CD4-positive, alpha-beta T cell treated with Interleukin-12 subunit alpha and Interleukin-12 subunit beta, for 1 hour (primary cell): ENCODE measurements around the gene FAM3D.

Experiments used
- DNase-seq: peaks from one replicate; pipeline ENCODE4 v3.0.0-alpha.2; 2020

Gene FAM3D

DNA sequence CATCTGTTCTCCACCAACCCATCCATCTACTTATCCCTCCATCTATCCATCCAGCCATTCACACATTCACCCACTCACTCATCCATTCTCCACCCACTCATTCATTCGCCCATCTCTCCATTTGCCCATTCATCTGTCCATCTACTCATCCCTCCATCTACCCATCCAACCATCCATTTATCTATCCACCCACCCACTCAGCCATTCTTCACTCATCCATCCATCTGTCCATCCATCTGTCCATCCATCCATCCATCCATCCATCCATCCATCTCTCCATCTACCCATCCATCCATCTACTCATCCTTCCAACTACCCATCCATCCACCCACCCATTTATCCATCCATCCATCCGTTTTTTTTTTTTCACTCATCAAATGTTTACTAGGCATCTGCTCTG lies 13.9 kb downstream of the FAM3D start:
- DNase-seq, result no peak

DNA sequence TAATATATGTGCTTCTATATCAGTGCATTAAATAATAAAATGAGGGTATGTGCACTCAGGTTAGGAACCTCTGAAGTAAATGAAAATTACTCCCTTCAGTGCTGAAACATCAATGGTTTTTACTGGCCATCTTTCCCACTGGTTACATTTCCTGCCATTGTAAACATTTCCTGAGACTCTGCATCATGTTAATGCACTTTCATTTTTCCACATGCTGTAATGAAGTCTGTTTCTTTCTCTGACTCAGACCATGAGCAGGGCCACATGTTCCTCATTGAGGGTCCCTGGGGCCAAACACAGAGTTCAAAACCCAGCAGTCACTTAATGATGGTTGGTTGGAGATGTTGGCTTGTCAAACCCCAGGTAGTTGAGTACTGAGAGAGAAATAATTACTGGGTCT lies 15.3 kb downstream of the FAM3D start:
- DNase-seq, result no peak

DNA sequence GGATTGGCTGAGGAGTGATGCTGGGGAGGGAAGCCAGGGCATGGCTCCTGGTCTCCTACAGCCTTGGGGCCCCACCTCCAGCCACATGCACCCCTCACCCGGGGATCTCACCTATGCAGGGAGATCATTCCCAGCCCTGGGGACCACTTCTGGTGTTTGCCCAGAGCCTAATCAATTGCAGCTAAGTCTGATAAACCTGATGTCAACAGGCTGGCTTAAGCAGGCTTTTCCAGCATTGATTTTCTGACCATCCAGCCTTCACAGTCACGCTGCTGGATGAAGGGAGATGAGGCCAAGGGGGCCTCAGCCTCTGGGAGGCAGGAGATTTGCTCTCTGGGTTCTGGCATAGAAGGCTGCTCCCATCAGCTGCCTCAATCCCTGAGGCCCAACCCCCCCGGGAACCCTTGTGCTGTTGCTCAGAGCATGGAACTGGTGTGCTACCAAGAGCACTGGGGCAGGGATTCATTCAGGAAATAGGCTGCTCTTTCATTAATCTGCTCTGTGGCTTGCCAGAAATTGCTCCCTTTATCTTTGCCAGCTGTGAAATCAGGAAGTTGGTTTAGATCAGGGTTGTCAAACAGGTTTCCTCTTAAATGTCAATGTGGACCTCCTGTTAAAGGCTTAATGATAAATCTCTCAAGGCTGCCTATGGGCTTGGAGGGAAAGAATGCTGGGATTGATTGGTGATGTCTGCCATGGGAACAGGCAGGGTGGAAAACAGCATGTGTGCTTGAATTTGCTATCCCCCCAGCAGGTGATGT lies 19.0 kb downstream of the FAM3D start:
- no peak for DNase-seq

DNA sequence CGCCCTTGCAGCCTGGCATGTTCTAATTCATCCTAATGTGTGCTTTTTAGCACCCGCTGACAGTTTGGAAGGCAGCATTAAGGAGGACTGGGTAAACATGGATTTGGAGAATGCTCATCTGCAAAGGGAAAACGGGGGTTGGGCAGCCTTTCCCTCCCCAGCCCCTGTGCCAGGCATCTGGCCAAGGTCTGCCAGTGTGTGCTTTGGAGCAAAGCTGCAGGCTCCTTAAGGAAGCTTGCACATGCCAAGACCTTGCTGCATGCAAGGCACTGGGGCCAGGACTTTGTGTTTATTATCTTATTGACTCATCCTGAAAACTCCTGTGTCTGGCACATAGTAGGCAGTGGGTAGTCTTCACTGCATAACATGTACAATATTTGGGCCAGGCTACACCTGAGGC lies 20.1 kb downstream of the FAM3D start:
- no peak for DNase-seq

DNA sequence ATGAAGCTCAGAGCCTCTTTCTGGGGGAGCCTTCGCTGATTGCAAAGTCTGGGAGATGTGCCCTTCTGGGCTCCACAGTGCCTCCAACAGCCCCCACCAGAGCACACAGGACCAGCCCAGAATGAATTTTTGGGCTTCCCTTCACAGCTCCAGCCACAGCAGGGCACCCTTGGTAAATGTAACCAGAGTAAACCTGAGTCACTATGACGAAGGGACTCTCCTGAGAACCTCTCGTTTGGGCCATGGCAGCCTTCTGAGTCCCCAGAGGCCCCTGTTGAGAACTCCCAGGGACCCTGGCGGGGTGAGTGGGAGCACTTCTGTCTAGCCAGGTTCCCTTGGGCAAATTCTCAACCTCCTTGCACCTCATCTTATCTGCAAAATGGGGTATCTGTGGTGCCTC lies 20.8 kb downstream of the FAM3D start:
- no peak for DNase-seq

DNA sequence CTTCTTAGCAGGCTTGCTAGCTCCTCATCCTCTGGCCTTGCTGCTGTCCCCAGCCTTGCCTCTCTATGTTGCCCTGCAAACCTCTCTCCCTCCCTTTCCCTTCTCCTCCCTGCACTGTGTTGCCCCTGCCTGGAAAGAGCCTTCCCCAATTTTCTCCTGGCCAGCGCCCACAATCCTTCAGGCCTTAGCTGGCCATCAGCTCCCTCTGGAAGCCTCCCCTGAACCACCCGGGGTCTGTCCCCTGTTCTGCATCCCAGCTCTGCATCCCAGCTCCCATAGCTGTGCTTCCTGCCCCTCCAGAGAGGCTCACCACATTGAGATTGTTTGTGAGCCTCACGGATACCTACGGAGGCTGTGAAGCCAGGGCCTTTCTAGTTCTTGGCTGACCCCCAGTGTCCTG lies 23.7 kb downstream of the FAM3D start:
- DNase-seq, result no peak

DNA sequence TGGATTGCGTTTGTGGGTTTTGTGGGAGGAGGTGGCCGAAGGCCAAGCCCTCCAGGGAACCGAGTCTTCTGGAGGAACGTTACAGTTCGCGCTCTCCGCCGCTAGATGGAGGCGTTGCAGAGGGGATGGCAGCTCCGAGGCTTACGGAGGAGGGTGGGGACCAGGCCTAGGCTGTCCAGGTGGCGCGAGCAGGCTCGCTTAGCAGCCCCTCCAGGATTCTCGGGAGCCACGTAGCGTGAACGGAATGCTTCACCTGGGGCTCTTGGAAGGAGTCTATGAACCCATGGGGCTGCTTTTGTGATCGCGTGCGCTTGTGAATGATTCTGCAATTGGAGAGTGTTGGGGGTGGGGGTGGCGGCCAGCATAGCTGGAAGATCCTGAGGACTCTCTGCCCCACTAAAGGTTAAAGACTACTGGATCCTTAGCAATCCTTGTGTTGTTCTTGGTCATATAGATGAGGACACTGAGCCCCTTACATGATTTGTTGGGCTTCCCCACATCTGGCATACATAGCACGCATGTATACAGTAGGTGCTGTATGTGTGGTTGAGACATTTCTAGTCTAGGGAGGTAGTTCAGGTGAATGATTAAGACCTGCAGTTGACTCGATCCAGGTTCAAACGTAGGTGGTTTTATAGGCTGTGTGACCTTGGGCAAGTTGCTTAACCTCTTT lies 25.7 kb downstream of the FAM3D start:
- peak; percentile 33 for DNase-seq

DNA sequence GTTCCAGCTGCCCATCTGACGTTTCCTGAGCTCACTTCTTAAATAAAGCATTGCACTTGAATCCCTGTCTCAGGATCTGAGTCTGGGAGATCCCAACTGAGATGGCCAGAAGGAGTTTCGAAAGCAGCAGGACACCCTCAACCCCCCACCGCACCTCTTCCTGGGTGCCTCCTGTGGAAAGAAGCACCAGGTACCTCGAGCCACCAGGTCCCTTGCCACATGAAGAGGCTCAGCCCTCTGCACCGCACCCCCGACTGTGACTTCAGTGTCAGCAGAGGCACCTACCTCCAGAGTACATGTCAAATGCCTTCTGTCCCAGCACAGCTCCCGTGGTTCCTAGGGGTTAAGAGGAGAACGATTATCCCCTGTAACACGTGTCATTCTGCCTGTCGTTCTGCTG lies 26.7 kb downstream of the FAM3D start:
- no peak for DNase-seq

DNA sequence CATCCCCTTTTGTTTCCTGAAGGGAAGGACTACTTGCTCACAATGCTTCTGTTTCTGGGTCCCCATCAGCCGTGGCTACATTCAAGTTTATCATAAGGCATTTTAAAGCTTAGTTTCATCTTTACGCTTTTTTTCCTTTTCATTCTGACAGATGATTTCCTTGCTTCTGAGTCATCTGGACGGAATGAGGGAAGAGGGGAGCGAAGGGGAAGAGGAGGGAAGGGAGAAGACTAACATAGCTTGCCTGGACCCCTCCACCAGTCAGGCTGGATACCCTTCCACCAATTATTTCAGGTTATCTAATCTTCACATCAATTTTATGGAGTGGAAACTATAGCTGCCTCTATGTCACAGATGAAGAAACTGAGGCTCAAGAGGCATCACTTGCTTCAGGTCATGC lies 27.6 kb downstream of the FAM3D start:
- no peak for DNase-seq

DNA sequence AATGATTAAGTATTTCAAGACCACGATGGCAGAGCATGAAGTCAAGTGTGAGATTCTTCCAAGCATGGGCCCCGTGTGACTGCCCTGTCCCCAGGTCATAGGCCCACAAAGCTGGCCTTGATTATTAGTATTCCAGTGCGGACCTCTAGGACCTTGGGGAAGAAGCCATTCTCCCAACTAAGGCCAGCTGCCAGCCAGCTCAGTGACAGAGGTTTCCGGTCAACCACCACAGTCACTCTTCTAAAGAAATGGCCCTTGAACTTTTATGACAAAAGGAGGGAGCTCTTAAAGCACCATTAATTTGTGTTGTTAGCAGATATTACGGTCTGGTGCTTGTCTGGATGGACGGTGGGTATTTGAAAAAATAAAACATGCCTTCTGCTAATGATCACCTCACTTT lies 28.0 kb downstream of the FAM3D start:
- no peak for DNase-seq

DNA sequence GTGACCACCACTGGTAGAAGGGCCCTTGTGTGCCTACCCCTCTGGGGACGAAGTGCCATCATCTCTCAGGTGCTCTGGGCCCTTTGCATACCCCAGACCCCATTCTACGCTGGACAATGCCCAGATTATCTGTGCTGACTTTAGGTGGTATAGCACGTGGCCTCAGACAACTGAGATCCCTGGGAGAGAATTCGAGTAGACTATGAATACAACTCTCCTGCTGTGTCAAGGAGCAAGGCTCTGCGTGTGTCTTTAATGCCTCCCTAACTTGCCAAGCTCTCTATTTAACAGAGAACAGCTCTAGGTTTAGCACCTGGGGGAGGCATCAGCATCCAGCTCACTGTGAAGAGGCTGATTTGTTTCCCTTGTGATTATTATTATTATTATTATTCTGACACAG lies 29.1 kb downstream of the FAM3D start:
- no peak for DNase-seq

DNA sequence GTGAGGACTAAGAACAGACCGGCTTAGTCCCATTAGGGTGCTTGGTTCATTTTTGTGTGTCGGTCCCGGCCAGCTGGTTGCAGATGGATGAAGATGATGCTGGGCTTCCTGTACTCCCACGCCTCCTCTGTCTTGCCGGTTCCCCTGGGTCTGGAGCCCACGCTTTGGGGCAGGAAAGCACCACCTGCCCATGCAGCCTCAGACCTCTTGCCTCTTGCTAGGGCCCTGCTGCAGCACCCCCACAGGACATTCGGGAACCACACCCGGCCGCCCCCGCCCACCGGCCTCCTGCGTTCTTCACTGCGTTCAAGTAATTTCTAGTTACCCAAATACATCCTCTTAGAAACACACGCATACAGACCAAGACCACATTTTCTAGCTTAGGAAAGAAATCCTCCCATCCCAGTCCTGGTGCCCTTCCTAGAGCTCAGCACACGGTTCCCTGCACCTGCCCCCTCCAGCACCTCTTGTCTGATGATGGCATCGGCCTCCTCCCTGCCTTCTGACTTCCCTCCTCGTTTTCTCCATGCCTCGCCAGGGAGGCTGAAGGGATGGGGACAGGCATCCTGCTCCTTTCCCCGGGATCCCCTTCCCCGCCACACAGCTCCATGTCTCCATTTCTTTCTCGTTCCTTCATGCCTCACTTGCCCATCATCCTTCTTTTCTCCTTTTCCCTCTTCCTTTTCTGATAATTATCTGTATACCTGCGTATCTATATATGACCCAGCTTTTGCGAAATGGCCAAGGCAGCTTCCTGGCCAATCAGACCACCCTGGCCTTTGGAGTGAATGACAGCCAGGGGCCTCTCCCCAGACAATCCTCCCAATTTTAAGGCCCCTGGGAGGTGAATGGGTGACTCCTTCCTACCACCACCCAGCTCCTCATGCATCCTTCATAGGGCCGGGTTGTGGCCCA lies 30.9 kb downstream of the FAM3D start:
- no peak for DNase-seq

DNA sequence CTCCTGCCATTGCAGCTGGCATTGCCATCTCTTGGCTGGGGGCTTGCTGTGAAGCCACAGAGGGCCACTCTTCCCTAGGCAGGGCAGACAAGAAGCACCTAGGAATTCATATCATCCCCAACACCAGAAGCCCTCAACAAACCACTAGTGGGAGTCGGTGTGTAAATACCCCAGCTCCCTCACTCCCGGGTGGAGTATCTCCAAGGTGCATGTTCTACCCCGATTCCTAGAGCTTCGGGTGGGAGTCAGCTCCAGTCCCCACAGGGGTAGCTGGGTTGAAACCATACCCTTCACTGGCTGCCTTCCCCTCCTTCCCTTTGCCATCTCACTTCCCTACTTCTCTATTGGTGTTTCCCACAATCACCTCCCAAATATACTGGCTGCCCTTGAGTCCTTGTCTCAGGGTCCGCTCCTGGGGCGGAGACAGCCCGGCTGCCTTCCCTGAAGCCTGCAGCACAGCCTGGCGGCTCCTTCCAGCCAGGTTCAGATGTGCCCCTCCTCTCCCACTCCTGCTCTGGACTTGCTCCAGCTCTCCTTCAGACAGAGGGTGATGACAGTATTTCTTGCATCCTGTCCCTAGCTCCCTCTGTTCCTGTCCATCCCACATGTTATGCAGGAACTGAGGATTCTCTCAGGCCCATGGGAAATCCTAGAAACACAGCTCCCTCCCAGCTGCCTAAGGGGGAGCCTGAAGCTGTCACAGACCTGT lies 33.3 kb downstream of the FAM3D start:
- DNase-seq, result no peak

DNA sequence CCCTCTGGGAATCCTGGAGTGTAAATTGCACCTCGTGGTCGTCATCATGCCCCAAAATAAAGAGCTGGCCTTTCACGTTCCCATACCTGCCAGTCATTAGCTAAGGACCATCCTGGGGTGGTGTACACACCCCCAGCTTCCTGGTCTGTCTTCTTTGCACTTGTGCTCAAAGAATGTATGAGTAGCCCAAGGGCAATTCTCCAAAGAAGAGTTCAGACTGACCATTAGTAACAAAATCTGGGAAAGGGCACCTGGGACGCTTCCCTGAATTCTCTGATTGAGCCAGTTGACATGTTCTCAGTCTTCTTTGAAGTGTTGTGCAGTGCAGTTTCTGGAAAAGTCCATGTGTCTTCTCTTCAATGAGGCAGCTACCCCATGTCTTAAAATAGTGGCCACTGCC lies 34.8 kb downstream of the FAM3D start:
- no peak for DNase-seq

DNA sequence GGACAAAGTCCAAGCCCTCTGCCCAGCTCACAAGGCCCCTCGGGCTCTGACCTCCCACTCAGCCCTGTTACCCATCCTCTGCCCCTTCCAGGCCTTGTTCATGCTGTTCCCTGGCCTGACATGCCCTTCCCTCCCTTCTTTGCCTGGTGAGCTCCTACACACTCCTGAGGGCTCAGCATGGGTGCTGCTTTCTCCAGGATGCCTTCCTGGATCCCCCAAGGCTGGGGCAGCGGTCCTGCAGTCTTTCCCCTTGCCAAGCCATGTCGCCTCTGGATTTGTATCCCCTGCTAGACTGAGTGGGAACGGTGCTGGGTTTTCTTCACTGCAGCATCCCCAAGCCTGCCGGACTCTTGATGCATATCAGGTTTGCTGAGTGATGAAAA lies 35.9 kb downstream of the FAM3D start:
- no peak for DNase-seq

DNA sequence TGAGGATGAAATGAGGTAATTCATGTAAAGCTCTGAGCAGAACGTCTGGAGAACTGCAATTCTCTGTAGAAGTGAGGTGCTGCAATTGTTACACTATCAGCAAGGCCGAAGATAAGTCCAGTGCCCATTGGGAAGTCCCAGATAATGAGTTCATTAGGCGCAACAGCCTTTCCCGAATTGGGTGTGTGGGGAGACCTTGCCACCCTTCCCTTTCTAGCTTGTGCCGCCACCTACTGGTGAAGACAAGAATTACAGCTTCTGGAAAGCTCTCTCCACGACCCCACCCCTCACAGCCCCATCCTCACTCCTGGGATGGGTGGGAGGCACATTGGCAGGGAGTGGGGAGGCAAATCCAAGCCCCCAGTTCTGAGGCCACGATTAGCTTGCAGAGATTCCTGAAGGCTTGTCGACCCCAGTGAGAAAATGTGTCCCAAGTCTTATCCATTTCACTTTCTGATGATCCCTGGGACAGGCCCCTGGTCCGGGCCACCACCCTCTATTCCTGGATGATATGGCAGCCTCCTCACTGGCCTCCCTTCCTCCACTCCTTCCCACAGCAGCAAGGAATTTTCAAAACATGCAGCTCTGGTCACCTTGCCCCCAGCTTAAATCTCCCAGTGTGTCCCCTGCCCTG lies 36.4 kb downstream of the FAM3D start:
- peak; percentile 58 for DNase-seq

DNA sequence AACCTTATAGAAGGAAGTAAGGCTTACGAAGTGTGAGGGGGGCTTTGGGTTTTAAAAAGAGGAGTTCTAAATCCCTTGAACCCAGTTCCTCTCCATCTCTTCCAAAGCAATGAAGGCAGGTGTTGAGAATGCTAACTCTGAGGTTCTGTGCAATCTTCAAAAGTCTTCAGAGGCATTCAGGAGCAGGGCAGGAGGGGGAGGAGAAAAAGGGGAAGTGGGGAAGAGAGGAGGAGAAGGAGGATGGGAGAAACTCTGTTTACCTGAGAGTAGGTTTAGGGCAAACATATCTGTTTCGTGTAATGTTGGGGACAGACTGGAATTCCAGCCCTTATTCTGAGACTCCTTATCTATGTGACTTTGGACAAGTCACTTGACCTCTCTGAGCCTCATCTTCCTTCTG lies 36.9 kb downstream of the FAM3D start:
- DNase-seq, result no peak

DNA sequence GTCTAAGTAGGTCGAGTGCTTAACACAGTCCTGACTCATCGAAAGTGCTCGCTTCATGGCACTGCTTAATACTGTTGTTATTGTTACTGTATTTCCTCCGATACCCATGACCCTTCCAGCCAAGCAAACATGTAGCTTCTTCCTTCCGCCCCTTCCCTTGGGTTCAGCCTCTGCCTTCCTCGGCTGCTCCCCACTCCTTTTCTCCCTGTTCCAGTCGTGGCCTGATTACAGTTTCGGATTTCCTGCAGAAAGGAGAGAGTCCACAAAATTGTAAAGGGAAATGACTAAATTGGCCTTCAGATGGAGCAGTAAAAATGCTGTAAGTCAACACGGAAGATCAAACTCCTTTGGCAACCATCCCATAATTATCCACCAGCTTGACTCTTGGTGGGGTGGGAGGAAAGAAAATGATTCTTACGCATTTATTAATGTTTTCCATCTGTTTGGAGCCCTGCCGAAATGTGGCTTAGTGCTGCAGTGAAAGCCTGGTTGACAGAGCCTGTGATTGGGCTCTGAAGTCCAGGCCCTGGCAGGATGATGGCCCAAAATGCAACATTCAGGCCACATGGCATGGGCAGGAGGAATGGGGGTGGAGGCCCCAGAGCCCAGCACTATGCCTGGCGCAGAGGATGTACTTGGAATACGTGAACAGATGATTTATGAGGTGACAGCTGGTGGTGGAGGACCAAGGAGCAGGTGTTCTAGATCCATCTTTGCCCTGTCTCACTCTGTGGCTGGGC lies 37.6 kb downstream of the FAM3D start:
- DNase-seq, result no peak

DNA sequence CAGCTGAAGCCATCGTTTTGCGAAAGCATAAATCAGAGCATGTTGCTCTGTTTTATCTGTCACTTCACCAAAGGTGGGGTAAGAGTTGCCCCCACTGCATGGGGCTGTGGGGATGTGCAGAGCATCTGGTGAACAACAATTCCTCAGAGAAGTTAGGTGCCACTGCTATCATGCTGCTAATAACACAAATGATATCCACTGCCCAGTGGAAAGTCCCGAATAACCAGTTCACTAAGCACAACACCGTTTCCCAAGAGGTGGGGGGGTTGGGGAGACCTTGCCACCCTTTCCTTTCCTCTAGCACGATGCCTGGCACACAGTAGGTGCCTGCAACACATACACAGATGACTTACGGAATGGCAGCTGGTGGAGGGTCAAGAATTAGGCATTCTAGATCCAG lies 38.6 kb downstream of the FAM3D start:
- DNase-seq, result no peak

DNA sequence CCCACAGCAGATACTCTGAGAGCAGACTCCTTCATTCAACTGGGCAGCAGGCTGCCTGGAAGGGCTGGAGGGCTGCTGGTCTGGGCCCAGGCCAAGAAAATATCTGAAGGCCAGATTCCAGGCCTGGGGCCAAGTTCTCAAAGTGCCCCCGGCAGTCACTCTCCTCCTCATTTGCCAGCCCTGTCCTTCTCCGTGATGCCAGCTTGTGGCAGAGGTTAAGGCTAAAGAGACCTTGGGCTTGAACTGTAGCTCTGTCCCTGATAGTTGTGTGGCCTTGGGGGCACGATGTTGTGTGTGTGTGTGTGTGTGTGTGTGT lies 39.0 kb downstream of the FAM3D start:
- no peak for DNase-seq

DNA sequence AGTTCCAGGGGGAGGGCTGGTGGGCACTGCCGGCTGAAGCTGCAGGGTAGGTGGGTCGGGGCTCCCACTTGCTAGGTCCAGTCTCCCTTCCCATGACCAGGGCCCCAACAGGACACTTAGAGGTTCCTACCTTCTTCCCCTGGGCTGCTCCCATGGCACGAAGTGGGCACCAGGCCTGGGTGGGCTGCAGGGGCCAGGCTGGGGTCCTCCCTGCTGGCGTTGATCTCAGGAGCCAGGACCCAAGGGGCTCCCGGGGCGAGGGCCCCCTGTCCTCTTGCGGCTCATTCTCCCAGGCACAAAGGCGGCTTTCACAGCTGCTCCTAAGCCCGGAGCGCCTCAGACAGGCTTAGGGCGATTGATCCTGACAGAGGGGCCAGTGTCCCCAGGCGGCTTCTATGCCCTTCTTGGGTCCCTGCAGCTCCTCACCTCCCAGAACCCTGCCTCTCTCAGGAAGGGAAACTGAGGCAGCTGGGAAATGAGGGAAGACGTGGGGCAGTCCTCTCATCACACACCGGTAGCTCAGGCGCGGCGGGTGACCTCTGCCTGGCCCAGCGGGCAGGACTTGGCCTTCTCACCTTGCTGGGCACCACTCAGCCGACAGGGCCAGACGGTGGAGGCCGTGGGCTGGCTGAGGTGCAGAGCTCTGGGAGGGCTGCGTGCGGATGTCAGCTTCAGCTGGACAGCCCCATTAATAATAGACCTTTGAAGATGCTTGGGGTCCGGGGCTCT lies 39.6 kb downstream of the FAM3D start:
- DNase-seq, result no peak
